GM19035 (cell line): ENCODE data around the gene PTDSS2.
"Not testable (repeated sequence)": the region's sequence is repeated elsewhere in the genome, so short reads cannot be mapped to it uniquely, and the experiment has no call there.

Experiments used
- ATAC-seq: cut with Tn5 transposase; IDR thresholded peaks from one replicate; pipeline ENCODE4 v1.9.1; 2021; ENCODE audit not compliant: unreplicated experiment

Gene PTDSS2

GRCh38 chr11:449889-450808, at the start of gene PTDSS2:
PTDSS2 (plus strand) TSS chr11:450279; CDS start chr11:450456, 177 bp downstream.
- peak; percentile 76 for ATAC-seq

DNA sequence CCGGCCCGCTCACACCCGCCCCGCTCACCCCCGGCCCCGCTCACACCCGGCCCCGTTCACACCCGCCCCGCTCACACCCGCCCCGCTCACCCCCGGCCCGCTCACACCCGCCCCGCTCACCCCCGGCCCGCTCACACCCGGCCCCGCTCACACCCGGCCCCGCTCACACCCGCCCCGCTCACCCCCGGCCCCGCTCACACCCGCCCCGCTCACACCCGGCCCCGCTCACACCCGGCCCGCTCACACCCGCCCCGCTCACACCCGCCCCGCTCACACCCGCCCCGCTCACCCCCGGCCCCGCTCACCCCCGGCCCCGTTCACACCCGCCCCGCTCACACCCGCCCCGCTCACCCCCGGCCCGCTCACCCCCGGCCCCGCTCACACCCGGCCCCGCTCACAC, 48.9 kb upstream of the PTDSS2 start:
- not testable (repeated sequence) for ATAC-seq

DNA sequence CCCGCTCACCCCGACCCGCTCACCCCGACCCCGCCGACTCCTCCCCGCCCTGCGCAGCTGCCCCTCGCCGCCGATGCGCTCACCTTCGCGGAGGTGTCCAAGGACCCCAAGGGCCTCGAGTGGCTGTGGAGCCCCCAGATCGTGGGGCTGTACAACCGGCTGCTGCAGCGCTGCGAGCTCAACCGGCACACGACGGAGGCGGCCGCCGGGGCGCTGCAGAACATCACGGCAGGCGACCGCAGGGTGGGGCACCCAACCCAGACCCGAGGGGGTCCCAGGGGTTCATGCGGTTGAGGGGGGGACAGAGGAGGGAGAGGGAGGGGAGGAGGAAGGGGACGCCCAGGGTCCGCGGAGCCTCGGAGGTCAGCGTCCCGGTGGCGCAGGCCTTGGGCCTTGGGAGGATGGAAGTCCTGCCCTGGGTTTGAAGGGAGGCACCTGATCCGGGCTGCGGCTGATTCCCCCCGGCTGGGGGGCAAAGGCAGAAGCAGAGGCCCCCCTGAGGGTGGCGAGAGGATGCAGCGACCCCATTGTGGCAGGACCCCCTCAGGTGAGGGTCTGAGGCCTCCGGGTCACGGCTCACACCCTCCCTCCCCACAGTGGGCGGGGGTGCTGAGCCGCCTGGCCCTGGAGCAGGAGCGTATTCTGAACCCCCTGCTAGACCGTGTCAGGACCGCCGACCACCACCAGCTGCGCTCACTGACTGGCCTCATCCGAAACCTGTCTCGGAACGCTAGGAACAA, 46.9 kb upstream of the PTDSS2 start:
- ATAC-seq: no peak

DNA sequence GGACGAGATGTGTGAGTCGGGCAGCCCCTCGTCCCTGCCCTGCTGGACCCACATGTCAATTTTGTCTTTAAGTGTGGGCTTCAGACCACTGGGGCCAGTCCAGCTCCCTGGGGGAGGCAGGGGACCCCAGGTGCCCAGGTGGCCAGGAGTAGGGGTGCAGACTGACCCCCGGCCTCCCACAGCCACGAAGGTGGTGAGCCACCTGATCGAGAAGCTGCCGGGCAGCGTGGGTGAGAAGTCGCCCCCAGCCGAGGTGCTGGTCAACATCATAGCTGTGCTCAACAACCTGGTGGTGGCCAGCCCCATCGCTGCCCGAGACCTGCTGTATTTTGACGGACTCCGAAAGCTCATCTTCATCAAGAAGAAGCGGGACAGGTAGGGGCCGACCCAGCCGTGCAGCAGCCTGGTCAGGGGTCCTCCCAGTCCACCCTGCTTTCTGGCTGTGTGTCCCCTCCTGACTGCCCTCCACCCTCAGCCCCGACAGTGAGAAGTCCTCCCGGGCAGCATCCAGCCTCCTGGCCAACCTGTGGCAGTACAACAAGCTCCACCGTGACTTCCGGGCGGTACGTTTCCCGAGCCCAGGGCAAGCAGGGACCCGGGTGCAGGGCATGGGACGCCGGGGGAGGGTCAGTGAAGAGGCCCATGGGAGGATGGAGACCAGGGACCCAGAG, 46.2 kb upstream of the PTDSS2 start:
- no peak for ATAC-seq

DNA sequence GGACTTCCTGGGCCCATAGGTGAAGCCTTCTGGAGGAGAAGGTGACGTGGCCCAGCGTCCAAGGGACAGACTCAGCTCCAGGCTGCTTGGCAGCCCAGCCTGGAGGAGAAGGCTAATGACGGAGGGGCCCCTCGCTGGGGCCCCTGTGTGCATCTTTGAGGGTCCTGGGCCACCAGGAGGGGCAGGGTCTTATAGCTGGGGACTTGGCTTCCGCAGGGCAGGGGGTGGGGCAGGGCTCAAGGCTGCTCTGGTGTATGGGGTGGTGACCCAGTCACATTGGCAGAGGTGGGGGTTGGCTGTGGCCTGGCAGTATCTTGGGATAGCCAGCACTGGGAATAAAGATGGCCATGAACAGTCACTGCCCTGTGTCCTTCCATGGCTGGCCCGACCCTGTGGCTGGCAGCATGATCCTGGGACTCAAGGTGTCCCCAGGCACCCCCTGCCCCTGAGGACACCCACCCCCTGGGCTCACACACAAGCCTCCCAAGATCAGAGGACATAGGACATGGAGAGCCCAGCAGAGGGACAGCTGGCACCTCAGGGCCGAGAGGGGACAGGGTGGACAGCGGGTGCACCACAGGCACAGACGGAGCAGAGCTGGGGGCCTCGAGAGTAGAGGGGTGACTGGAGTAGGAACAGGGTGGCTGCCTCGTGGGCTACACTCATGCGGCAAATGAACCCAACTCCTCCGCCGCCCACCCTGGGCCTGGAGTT, 45.4 kb upstream of the PTDSS2 start:
- ATAC-seq: no peak

GRCh38 chr11:405323-405953, 44.6 kb upstream of the PTDSS2 start:
- no peak for ATAC-seq

- no peak for ATAC-seq
Observed at GRCh38 chr11:405954-406795, 43.9 kb upstream of the PTDSS2 start.

GRCh38 chr11:406796-407650, 43.1 kb upstream of the PTDSS2 start:
- peak; percentile 68 for ATAC-seq

- no peak for ATAC-seq
Observed at GRCh38 chr11:407651-408123, 42.4 kb upstream of the PTDSS2 start.

- ATAC-seq: no peak
Observed at GRCh38 chr11:408154-409007, 41.7 kb upstream of the PTDSS2 start.

GRCh38 chr11:409008-409599, 41.0 kb upstream of the PTDSS2 start:
- ATAC-seq: no peak

DNA sequence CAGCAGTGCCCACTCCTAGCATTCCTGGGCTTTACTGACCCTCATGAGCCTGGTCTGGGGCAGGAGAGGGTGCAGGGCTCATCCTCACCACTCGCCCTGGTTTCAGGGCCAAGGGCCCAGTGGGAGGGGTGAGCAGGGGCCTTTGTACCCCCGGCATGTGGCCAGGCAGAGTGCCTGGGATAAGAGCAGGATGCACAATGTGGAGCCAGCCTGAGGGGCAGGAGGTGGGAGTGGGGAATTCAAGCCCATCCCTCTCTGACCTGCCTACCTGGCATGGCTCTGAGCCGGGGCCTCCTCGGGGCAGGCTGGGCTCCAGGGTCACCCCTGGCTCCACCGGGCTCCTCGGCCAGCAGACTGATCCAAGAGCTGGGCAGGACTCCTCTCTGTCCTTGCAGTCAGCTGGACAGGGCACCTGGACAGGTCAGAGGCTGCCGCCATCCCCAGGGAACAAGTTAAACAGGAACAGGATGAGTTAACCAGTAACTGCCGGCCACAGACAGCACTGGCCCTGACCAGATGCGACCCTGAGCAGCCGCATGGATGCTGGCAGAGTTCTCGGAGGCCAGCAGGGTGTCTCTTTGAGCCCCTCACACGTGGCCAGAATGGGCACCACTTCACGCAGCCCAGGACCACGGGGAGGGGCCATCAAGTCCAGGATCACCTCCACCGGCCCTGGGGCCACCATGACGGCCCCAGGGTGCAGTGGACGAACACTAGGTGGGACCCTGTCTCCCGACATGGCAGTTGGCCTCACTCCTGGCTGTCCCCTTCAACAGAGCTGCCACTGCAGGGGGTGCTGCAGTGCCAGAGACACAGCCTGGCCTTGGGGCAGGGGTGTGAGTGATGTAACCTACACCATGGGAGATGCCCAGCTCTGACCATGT, 40.2 kb upstream of the PTDSS2 start:
- no peak for ATAC-seq

DNA sequence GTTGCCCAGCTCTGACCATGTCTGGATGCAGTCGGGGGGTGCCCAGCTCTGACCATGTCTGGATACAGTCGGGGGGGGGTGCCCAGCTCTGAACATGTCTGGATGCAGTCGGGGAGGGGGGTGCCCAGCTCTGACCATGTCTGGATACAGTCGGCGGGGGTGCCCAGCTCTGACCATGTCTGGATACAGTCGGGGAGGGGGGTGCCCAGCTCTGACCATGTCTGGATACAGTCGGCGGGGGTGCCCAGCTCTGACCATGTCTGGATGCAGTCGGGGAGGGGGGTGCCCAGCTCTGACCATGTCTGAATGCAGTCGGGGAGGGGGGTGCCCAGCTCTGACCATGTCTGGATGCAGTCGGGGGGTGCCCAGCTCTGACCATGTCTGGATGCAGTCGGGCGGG, 39.4 kb upstream of the PTDSS2 start:
- not testable (repeated sequence) for ATAC-seq

GRCh38 chr11:411520-411919, 38.6 kb upstream of the PTDSS2 start:
- not testable (repeated sequence) for ATAC-seq

GRCh38 chr11:412641-413119, 37.4 kb upstream of the PTDSS2 start:
- ATAC-seq: no peak
